Fibroblast of lung (primary cell): ENCODE measurements around the gene ERMP1. TPM values are rescaled to one million over a fixed set of nuclear protein-coding genes. Genes with fewer than 3 reads are reported as not detected.

Experiments used
- DNase-seq, 2 donors: peaks; one replicate each; pipeline versions ENCODE4 v3.0.0 to v3.0.0-alpha.2; 2010; ENCODE audit warnings: low read depth in 2 of 2
- H2AFZ ChIP-seq: 2 replicates; pipeline ENCODE4 v1.5.1; 2012; ENCODE audit warnings: low read length, control low read depth, inconsistent platforms
- H3K27ac ChIP-seq: 2 replicates; pipeline ENCODE4 v1.5.1; 2011; ENCODE audit warnings: low read length, control low read depth; ENCODE audit not compliant: insufficient read depth
- H3K27me3 ChIP-seq: 2 replicates; pipeline ENCODE4 v1.5.1; 2011; ENCODE audit warnings: mild to moderate bottlenecking, low read length; ENCODE audit not compliant: control insufficient read depth, insufficient read depth
- H3K36me3 ChIP-seq: 2 replicates; pipeline ENCODE4 v1.5.1; 2011; ENCODE audit warnings: low read length; ENCODE audit not compliant: control insufficient read depth, insufficient read depth
- H3K4me1 ChIP-seq: 2 replicates; pipeline ENCODE4 v1.5.1; 2011; ENCODE audit warnings: low read length; ENCODE audit not compliant: control insufficient read depth, insufficient read depth; ENCODE audit errors: extremely low read depth
- H3K4me2 ChIP-seq: 2 replicates; pipeline ENCODE4 v1.5.1; 2011; ENCODE audit warnings: low read length, control low read depth; ENCODE audit not compliant: insufficient read depth; ENCODE audit errors: extremely low read depth
- H3K4me3 ChIP-seq, 4 experiments: fragments of 200-600 bp in 1 of 4; sonication (generic) in 1 of 4; replicated peaks in 1 of 4; 2 replicates each; pipeline ENCODE4 v1.5.1; 2011 to 2016; ENCODE audit warnings: low read length in 4 of 4, low read depth in 3 of 4, mild to moderate bottlenecking in 3 of 4, control low read depth in 2 of 4, inconsistent platforms in 1 of 4, mixed read lengths in 1 of 4; ENCODE audit not compliant: insufficient read depth in 1 of 4; ENCODE audit errors: control extremely low read depth in 1 of 4
- H3K79me2 ChIP-seq: 2 replicates; pipeline ENCODE4 v1.5.1; 2012; ENCODE audit warnings: mild to moderate bottlenecking, low read length, inconsistent platforms; ENCODE audit not compliant: control insufficient read depth, insufficient read depth
- H3K9ac ChIP-seq: 2 replicates; pipeline ENCODE4 v1.5.1; 2011; ENCODE audit warnings: mild to moderate bottlenecking, low read length, control low read depth; ENCODE audit not compliant: insufficient read depth
- H3K9me3 ChIP-seq: 2 replicates; pipeline ENCODE4 v1.5.1; 2012; ENCODE audit warnings: low read depth, low read length; ENCODE audit not compliant: control insufficient read depth, insufficient read depth
- H4K20me1 ChIP-seq: 2 replicates; pipeline ENCODE4 v1.5.1; 2011; ENCODE audit warnings: low read length; ENCODE audit not compliant: control insufficient read depth, insufficient read depth; ENCODE audit errors: extremely low read depth
- EZH2 ChIP-seq: IDR thresholded peaks from 2 replicates; pipeline ENCODE4 v1.5.1; 2012; ENCODE audit warnings: low read length, control low read depth, mild to moderate bottlenecking; ENCODE audit errors: missing control alignments
- polyA plus RNA-seq, 2 donors: library from polyadenylated mRNA; depleted of rRNA in 1 of 2; stranded (reverse) in 1 of 2; unstranded in 1 of 2; fragments of >200 nt; gene quantifications; 2 replicates each; pipeline ENCODE4 v1.2.1, GENCODE V29; 2011 to 2012; ENCODE audit warnings: missing spikeins in 1 of 2
- total RNA-seq: library from RNA; depleted of rRNA; stranded (reverse); fragments of >200 nt; gene quantifications from 2 replicates; pipeline ENCODE4 v1.2.1, GENCODE V29; 2014
- TF ChIP-seq, protein P1 (sequence below), 2 donors: IDR thresholded peaks in 1 of 2; conservative IDR thresholded peaks in 1 of 2; 1 replicate in 1 of 2; 2 replicates in 1 of 2; pipeline ENCODE4 v1.5.1; 2011 to 2012; ENCODE audit warnings: low read length in 2 of 2, control low read depth in 1 of 2, inconsistent platforms in 1 of 2, low read depth in 1 of 2, mild to moderate bottlenecking in 1 of 2

ERMP1 gene
- total and polyA plus RNA-seq, 2 donors (not counting 1 experiment from before 2014, with no cell fraction given): 9.4 to 25.4 TPM

DNA sequence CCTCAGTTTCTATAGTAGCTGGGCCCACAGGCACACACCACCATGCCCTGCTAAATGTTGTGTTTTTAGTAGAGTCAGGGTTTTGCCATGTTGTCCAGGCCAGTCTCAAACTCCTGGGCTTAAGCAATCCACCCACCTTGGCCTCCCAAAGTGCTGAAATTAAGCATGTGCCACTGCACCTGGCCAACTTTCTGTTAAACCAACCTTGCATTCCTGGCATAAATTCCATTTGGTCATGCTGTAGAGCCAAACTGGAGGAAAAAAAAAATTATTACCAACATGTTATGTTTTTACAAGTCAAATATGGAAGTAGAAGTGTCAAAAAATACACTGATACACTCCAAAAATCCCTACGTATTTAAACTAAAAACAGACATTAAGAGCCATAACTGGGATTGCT, 54.1 kb downstream of the ERMP1 start:
- no peaks in the 10 kb centered on the region for H3K27me3 ChIP-seq
- no peak overlapping the region for H3K9ac ChIP-seq
- H3K9me3 ChIP-seq: no peaks in the 10 kb centered on the region
- no peak overlapping the region for H2AFZ ChIP-seq
- H3K4me3 ChIP-seq: no peak overlapping the region
- no peak overlapping the region for H3K27ac ChIP-seq
- H3K79me2 ChIP-seq: no peaks in the 10 kb centered on the region
- H3K4me2 ChIP-seq: no peak overlapping the region
- DNase-seq: no peak
- no peaks in the 10 kb centered on the region for H3K4me1 ChIP-seq
- peaks cover 3% of the 10 kb centered on the region for H3K36me3 ChIP-seq
- H4K20me1 ChIP-seq: no peaks in the 10 kb centered on the region
- no peak for TF ChIP-seq EZH2

DNA sequence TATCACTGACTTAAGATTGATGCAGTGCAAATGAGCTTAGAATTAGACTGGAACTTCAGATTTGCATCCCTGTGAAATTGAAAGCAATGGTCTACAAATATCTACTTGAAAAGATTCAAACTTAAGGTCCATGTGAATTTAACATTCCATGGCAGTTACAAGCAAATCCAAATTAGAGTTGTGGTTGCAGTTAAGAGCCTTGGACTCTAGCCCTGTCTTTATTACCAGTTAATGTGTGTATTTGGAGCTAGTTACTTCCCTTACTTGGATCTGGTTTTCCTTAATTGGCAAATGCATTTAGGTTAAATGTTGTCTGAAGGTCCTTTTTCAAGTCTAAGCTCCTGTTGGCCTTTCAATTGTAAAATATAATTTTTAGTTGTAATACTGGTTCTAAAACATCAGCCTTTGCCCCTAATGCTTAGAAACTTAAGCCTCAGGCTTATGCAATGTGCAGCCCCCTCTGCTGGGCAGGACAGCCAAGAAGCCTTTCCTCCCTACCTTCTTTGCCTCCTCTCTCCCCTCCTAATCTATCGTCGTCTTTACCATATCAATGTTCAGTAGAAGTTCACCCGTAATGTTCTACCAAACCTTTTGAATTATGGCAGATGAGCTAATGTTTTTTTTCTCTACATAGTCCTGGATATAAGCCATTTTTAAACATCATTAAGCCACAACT, 59.5 kb downstream of the ERMP1 start:
- DNase-seq: peak in 1 of 2 donors; percentile 51
- Histone ChIP-seq H3K27ac (no peak overlapping the region), H3K9ac (no peak overlapping the region), H3K79me2 (no peaks in the 10 kb centered on the region), H3K36me3 (peaks cover 2% of the 10 kb centered on the region), H4K20me1 (no peaks in the 10 kb centered on the region), H3K27me3 (no peaks in the 10 kb centered on the region), H3K9me3 (no peaks in the 10 kb centered on the region), H3K4me1 (no peaks in the 10 kb centered on the region), H2AFZ (no peak overlapping the region), H3K4me3 (no peak overlapping the region), H3K4me2 (no peak overlapping the region)
- TF ChIP-seq, protein P1, sequence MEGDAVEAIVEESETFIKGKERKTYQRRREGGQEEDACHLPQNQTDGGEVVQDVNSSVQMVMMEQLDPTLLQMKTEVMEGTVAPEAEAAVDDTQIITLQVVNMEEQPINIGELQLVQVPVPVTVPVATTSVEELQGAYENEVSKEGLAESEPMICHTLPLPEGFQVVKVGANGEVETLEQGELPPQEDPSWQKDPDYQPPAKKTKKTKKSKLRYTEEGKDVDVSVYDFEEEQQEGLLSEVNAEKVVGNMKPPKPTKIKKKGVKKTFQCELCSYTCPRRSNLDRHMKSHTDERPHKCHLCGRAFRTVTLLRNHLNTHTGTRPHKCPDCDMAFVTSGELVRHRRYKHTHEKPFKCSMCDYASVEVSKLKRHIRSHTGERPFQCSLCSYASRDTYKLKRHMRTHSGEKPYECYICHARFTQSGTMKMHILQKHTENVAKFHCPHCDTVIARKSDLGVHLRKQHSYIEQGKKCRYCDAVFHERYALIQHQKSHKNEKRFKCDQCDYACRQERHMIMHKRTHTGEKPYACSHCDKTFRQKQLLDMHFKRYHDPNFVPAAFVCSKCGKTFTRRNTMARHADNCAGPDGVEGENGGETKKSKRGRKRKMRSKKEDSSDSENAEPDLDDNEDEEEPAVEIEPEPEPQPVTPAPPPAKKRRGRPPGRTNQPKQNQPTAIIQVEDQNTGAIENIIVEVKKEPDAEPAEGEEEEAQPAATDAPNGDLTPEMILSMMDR (conservative IDR thresholded peaks at IDR 0.05 in 1 of 2, IDR thresholded peaks at IDR 0.05 in 1 of 2; ENCODE audit: low read depth in 1 of 2, low read length in 2 of 2): no peak
- TF ChIP-seq EZH2: no peak

DNA sequence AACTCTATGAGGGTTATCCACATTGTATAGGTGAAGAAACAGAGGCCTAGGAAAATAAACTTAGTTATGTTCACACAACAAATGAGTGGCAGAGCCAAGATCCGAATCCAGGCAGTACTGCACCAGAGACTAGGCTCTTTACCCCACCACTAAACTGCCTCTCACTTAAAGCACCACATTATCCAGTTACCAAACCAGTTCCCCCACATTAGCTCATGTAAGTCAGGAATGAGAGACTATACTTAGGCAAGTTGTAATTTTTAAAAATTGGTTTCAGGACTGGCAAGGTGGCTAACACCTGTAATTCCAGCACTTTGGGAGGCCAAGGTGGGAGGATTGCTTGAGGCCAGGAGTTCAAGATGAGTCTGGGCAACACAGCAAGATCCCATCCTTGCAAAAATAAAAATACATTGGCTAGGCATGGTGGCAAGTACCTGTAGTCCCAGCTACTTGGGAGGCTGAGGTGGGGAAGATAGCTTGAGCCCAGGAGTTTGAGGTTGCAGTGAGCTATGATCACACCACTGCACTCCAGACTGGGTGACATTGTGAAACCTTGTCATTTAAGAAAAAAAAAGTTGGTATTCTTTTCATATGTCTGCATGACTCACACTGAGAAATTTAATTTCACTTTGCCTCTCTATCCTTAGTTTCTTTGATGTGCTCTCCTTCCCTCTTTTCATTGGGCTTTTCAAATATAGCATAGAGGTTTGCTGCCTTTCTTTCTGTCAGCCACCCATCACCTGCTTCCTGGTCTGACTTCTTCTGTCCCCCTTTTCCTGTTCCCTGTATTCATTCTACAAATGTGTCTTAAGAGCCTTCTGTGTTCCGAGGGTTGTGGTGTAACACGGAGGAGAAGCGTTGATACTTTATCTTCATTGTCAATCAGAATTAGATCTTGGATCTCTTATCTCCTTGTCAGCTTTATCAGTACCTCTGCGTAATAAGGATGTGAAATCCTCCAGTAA, 64.7 kb downstream of the ERMP1 start:
- Histone ChIP-seq H3K4me1 (no peaks in the 10 kb centered on the region), H2AFZ (no peak overlapping the region), H3K4me2 (no peak overlapping the region), H3K27me3 (no peaks in the 10 kb centered on the region), H3K27ac (no peak overlapping the region), H3K4me3 (no peak overlapping the region), H4K20me1 (no peaks in the 10 kb centered on the region), H3K9ac (no peak overlapping the region), H3K9me3 (no peaks in the 10 kb centered on the region), H3K79me2 (no peaks in the 10 kb centered on the region), H3K36me3 (peaks cover 5% of the 10 kb centered on the region)
- TF ChIP-seq EZH2: no peak
- TF ChIP-seq, protein P1 (conservative IDR thresholded peaks at IDR 0.05 in 1 of 2, IDR thresholded peaks at IDR 0.05 in 1 of 2; ENCODE audit: low read depth in 1 of 2, low read length in 2 of 2): no peak
- no peak for DNase-seq
